WTC11 (cell line): ENCODE results near the gene CRB2. TPM values are rescaled to one million over a fixed set of nuclear protein-coding genes. Genes with fewer than 3 reads are reported as not detected.

ENCODE experiments used
- ATAC-seq: fragments of 200-7000 bp; cut with Tn5 transposase; 2 replicates; pipeline ENCODE4 v1.10.0; 2021; ENCODE audit warnings: mild to moderate bottlenecking, moderate library complexity
- CTCF ChIA-PET: fragments of 300-600 bp; sonication (Branson Sonifier 250); formaldehyde crosslinking; loops from one replicate; lab custom pipeline; 2021; ENCODE audit warnings: antibody characterized with exemption; lab: Charles Lee
- POLR2A ChIA-PET: fragments of 350-600 bp; sonication (Branson Sonifier 250); formaldehyde crosslinking; loops from one replicate; lab custom pipeline; 2021; ENCODE audit warnings: antibody characterized with exemption; lab: Charles Lee
- DNase-seq: peaks from one replicate; pipeline ENCODE4 v3.0.0; 2021; ENCODE audit warnings: low spot score
- H3K27ac Mint-ChIP-seq: 2 replicates; pipeline ENCODE4 v1.8.0; 2021; ENCODE audit warnings: mixed read lengths
- H3K27me3 Mint-ChIP-seq: 2 replicates; pipeline ENCODE4 v1.8.0; 2021; ENCODE audit warnings: low read depth, mild to moderate bottlenecking, moderate library complexity, mixed read lengths
- H3K36me3 Mint-ChIP-seq: 2 replicates; pipeline ENCODE4 v1.8.0; 2021; ENCODE audit warnings: mixed read lengths
- H3K4me1 Mint-ChIP-seq: 2 replicates; pipeline ENCODE4 v1.8.0; 2022; ENCODE audit warnings: mixed read lengths
- H3K4me3 Mint-ChIP-seq: 2 replicates; pipeline ENCODE4 v1.8.0; 2021; ENCODE audit warnings: mild to moderate bottlenecking, moderate library complexity, mixed read lengths
- H3K9me3 Mint-ChIP-seq: 2 replicates; pipeline ENCODE4 v1.8.0; 2021; ENCODE audit warnings: mixed read lengths
- ATF3 ChIP-seq: sonication (generic); formaldehyde crosslinking; conservative IDR thresholded peaks from 2 replicates; pipeline ENCODE4 v1.8.1; 2022; ENCODE audit warnings: mild to moderate bottlenecking, missing genetic modification reagents
- CBFB ChIP-seq: sonication (generic); formaldehyde crosslinking; IDR thresholded peaks from 2 replicates; pipeline ENCODE4 v1.8.1; 2022; ENCODE audit warnings: mild to moderate bottlenecking, low read depth, missing genetic modification reagents
- CREM ChIP-seq: sonication (generic); formaldehyde crosslinking; IDR thresholded peaks from 2 replicates; pipeline ENCODE4 v1.8.1; 2022; ENCODE audit warnings: mild to moderate bottlenecking, missing genetic modification reagents, moderate library complexity
- FOXJ3 ChIP-seq: sonication (generic); formaldehyde crosslinking; IDR thresholded peaks from 2 replicates; pipeline ENCODE4 v1.9.0; 2021; ENCODE audit warnings: missing genetic modification reagents, mild to moderate bottlenecking, borderline replicate concordance
- HMGA2 ChIP-seq: fragments of 250-450 bp; sonication (Bioruptor Pico); IDR thresholded peaks from 2 replicates; pipeline ENCODE4 v1.4.0; 2021; ENCODE audit warnings: mild to moderate bottlenecking, moderate library complexity
- KAT7 ChIP-seq: sonication (generic); formaldehyde crosslinking; IDR thresholded peaks from 2 replicates; pipeline ENCODE4 v1.8.1; 2023; ENCODE audit warnings: missing genetic modification reagents, mild to moderate bottlenecking, borderline replicate concordance
- NR2C2 ChIP-seq: sonication (generic); formaldehyde crosslinking; IDR thresholded peaks from 2 replicates; pipeline ENCODE4 v1.8.0; 2022; ENCODE audit warnings: mild to moderate bottlenecking, missing genetic modification reagents
- SMAD4 ChIP-seq: sonication (generic); formaldehyde crosslinking; IDR thresholded peaks from 2 replicates; pipeline ENCODE4 v1.8.0; 2022; ENCODE audit warnings: mild to moderate bottlenecking, missing genetic modification reagents
- SOX15 ChIP-seq: fragments of 250-450 bp; sonication (Bioruptor Pico); IDR thresholded peaks from 2 replicates; pipeline ENCODE4 v1.9.0; 2021; ENCODE audit warnings: mild to moderate bottlenecking
- STAT6 ChIP-seq: sonication (generic); formaldehyde crosslinking; conservative IDR thresholded peaks from 2 replicates; pipeline ENCODE4 v1.8.1; 2023; ENCODE audit warnings: mild to moderate bottlenecking, low read depth, missing genetic modification reagents, moderate library complexity
- TCF7 ChIP-seq: sonication (generic); formaldehyde crosslinking; IDR thresholded peaks from 2 replicates; pipeline ENCODE4 v1.8.0; 2022; ENCODE audit warnings: mild to moderate bottlenecking, low read depth, missing genetic modification reagents, moderate library complexity
- ZNF121 ChIP-seq: sonication (generic); formaldehyde crosslinking; IDR thresholded peaks from 2 replicates; pipeline ENCODE4 v1.8.0; 2023; ENCODE audit warnings: missing genetic modification reagents
- ZNF232 ChIP-seq: sonication (generic); formaldehyde crosslinking; IDR thresholded peaks from 2 replicates; pipeline ENCODE4 v1.8.0; 2022; ENCODE audit warnings: mild to moderate bottlenecking, missing genetic modification reagents
- ZSCAN18 ChIP-seq: fragments of 250-450 bp; sonication (Bioruptor Pico); IDR thresholded peaks from 2 replicates; pipeline ENCODE4 v2.1.2; 2022; ENCODE audit warnings: mild to moderate bottlenecking, moderate library complexity
- total RNA-seq: library from RNA; stranded (reverse); gene quantifications from 3 replicates; pipeline ENCODE4 v1.2.3, GENCODE V29; 2021
- TF ChIP-seq, protein P1 (sequence below): fragments of 250-450 bp; sonication (Bioruptor Pico); IDR thresholded peaks from 2 replicates; pipeline ENCODE4 v1.8.0; 2021; ENCODE audit warnings: mild to moderate bottlenecking

Gene CRB2
- total RNA-seq, 1 experiment from 2014 or later: 3.5 TPM

DNA sequence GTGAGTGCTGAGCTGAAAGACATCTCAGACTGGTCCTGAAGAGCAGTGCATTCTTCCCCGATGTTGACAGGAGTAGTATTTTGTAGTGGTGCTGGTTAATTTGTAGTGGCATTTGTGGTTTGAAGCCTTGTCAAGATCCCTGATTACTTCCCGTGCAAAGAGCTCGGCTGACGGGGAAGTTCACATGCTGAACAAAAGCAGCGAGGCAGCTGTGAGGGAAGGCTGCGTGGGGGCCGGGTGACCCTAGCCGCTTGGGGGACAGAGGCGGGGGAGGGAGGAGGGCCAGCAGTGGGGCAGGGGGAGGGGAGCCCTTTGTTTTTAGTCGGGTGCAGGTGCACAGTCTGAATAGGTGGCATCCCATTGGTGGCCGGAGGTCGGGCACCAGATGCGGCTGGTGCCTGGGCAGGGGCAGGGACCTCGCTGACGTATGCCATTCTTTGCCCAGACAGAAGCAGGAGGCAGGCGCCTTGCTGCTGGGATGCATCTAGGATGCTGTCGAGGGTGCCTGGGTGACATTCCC, 64.7 kb downstream of the CRB2 start:
- DNase-seq: no peak

GRCh38 chr9:123421186-123421585, 65.2 kb downstream of the CRB2 start:
- Mint-ChIP-seq H3K27ac (no peak overlapping the region), H3K36me3 (0 out of 2 replicates have a peak, but pooled peaks cover 2% of the 10 kb centered on the region), H3K4me1 (peaks cover 41% of the 10 kb centered on the region)
- CTCF ChIA-PET: interaction anchor here (0.6 to 1.7 kb wide), 3 partner anchors 13 to 21 kb away, joined by 3 to 8 read pairs (median 3); no protein-coding TSS in a partner anchor
- DNase-seq: no peak
- no peak for ATAC-seq
- TF ChIP-seq, protein P1, sequence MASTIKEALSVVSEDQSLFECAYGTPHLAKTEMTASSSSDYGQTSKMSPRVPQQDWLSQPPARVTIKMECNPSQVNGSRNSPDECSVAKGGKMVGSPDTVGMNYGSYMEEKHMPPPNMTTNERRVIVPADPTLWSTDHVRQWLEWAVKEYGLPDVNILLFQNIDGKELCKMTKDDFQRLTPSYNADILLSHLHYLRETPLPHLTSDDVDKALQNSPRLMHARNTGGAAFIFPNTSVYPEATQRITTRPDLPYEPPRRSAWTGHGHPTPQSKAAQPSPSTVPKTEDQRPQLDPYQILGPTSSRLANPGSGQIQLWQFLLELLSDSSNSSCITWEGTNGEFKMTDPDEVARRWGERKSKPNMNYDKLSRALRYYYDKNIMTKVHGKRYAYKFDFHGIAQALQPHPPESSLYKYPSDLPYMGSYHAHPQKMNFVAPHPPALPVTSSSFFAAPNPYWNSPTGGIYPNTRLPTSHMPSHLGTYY: no peak
- TF ChIP-seq ATF3 (CRISPR knock-in tag): no peak
- TF ChIP-seq TCF7 (CRISPR knock-in tag): no peak
- no peak for TF ChIP-seq CREM
- no peak for TF ChIP-seq HMGA2 (CRISPR knock-in tag)
- no peak for TF ChIP-seq STAT6 (CRISPR knock-in tag)
- TF ChIP-seq, all 79 proteins: peak for 0
- Mint-ChIP-seq H3K27me3 (no peaks in the 10 kb centered on the region; the same call in 1 of the 2 replicates), H3K9me3 (no peaks in the 10 kb centered on the region), H3K4me3 (no peak overlapping the region)
- POLR2A ChIA-PET: no interaction called here

More for the DNA sequence above, 64.7 kb downstream of the CRB2 start:
- 0 out of 2 replicates have a peak, but pooled peaks cover 2% of the 10 kb centered on the region for H3K36me3 Mint-ChIP-seq
- no peaks in the 10 kb centered on the region; the same call in 1 of the 2 replicates for H3K27me3 Mint-ChIP-seq
- ATAC-seq: no peak
- ChIA-PET POLR2A (interaction anchor here (0.6 kb wide), 1 partner anchor 577 kb away, joined by 3 read pairs; no protein-coding TSS in a partner anchor), CTCF (interaction anchor here (0.6 to 1.7 kb wide), 4 partner anchors 12 to 842 kb away, joined by 3 to 8 read pairs (median 3); no protein-coding TSS in a partner anchor)
- H3K4me3 Mint-ChIP-seq: no peak overlapping the region
- H3K4me1 Mint-ChIP-seq: peaks cover 41% of the 10 kb centered on the region
- no peaks in the 10 kb centered on the region for H3K9me3 Mint-ChIP-seq
- H3K27ac Mint-ChIP-seq: no peak overlapping the region
- TF ChIP-seq ATF3 (CRISPR knock-in tag) (no peak), SMAD4 (CRISPR knock-in tag) (no peak), NR2C2 (no peak), SOX15 (no peak), ZNF121 (CRISPR knock-in tag) (no peak), CBFB (CRISPR knock-in tag) (no peak), KAT7 (no peak), FOXJ3 (CRISPR knock-in tag) (no peak), STAT6 (CRISPR knock-in tag) (no peak), ZSCAN18 (no peak), ZNF232 (no peak)
- TF ChIP-seq, protein P1: no peak
